GM19397 (cell line): ENCODE measurements around the gene DLST.

Source experiments
- ATAC-seq: cut with Tn5 transposase; IDR thresholded peaks from one replicate; pipeline ENCODE4 v1.9.1; 2021; ENCODE audit warnings: mild to moderate bottlenecking, moderate library complexity; ENCODE audit not compliant: unreplicated experiment

DLST gene

GRCh38 chr14:74892745-74893144 lies 11.0 kb downstream of the DLST start:
- no peak for ATAC-seq

- peak; percentile 51 for ATAC-seq
Observed at GRCh38 chr14:74893614-74894091, 11.9 kb downstream of the DLST start.

- ATAC-seq = no peak
Observed at GRCh38 chr14:74896400-74896799, 14.7 kb downstream of the DLST start.

- ATAC-seq = no peak
Observed at GRCh38 chr14:74897642-74898041, 15.9 kb downstream of the DLST start.

- ATAC-seq = no peak
Observed at GRCh38 chr14:74898083-74898482, 16.4 kb downstream of the DLST start.

- ATAC-seq = no peak
Observed at GRCh38 chr14:74898694-74899093, 17.0 kb downstream of the DLST start.

- no peak for ATAC-seq
Observed at GRCh38 chr14:74902941-74903705, 21.4 kb downstream of the DLST start.

- ATAC-seq = no peak
Observed at GRCh38 chr14:74904635-74905503, 23.2 kb downstream of the DLST start.

GRCh38 chr14:74905595-74906142 lies 24.0 kb downstream of the DLST start:
- ATAC-seq = no peak

- no peak for ATAC-seq
Observed at GRCh38 chr14:74906925-74907521, 25.3 kb downstream of the DLST start.

GRCh38 chr14:74907744-74908143 lies 26.0 kb downstream of the DLST start:
- ATAC-seq = no peak

GRCh38 chr14:74908861-74909341 lies 27.2 kb downstream of the DLST start:
- no peak for ATAC-seq

- no peak for ATAC-seq
Observed at GRCh38 chr14:74909501-74909900, 27.8 kb downstream of the DLST start.

- ATAC-seq = no peak
Observed at GRCh38 chr14:74909911-74910310, 28.2 kb downstream of the DLST start.

- ATAC-seq = no peak
Observed at GRCh38 chr14:74910556-74910955, 28.8 kb downstream of the DLST start.

GRCh38 chr14:74911221-74911620 lies 29.5 kb downstream of the DLST start:
- no peak for ATAC-seq

- no peak for ATAC-seq
Observed at GRCh38 chr14:74911704-74912103, 30.0 kb downstream of the DLST start.

GRCh38 chr14:74912111-74912510 lies 30.4 kb downstream of the DLST start:
- ATAC-seq = no peak

GRCh38 chr14:74912801-74913200 lies 31.1 kb downstream of the DLST start:
- no peak for ATAC-seq

- ATAC-seq = no peak
Observed at GRCh38 chr14:74913393-74913910, 31.7 kb downstream of the DLST start.
